Stimulated activated CD8-positive, alpha-beta memory T cell treated with anti-CD3 and anti-CD28 coated beads, Interleukin-12 subunit alpha, Interleukin-12 subunit beta, amount 100 ng/mL, for 1 hour (primary cell): ENCODE data around the gene ATP11A.
"Not testable (repeated sequence)": the region's sequence is repeated elsewhere in the genome, so short reads cannot be mapped to it uniquely, and the experiment has no call there.

ENCODE experiments used
- DNase-seq: peaks from one replicate; pipeline ENCODE4 v3.0.0-alpha.2; 2020; ENCODE audit warnings: low read depth

The ATP11A gene

GRCh38 chr13:112881656-112882554 is 192.1 kb downstream of the ATP11A start:
- DNase-seq = no peak

GRCh38 chr13:112882555-112883024 is 192.8 kb downstream of the ATP11A start:
- DNase-seq = no peak

- DNase-seq = no peak
Observed at GRCh38 chr13:112883241-112883945, 193.6 kb downstream of the ATP11A start.

- not testable (repeated sequence) for DNase-seq
Observed at GRCh38 chr13:112884700-112885099, 194.9 kb downstream of the ATP11A start.

GRCh38 chr13:112885242-112885781 is 195.5 kb downstream of the ATP11A start:
- no peak for DNase-seq

GRCh38 chr13:112885782-112886268 is 196.0 kb downstream of the ATP11A start:
- no peak for DNase-seq

- no peak for DNase-seq
Observed at GRCh38 chr13:112887151-112887550, 197.3 kb downstream of the ATP11A start.

- no peak for DNase-seq
Observed at GRCh38 chr13:112887557-112887991, 197.7 kb downstream of the ATP11A start.

- no peak for DNase-seq
Observed at GRCh38 chr13:112888238-112889111, 198.6 kb downstream of the ATP11A start.

GRCh38 chr13:112889351-112890290 is 199.8 kb downstream of the ATP11A start:
- no peak for DNase-seq

GRCh38 chr13:112890316-112891145 is 200.7 kb downstream of the ATP11A start:
- DNase-seq = no peak

- DNase-seq = no peak
Observed at GRCh38 chr13:112891477-112892401, 201.9 kb downstream of the ATP11A start.

GRCh38 chr13:112892426-112893206 is 202.8 kb downstream of the ATP11A start:
- no peak for DNase-seq

GRCh38 chr13:112893207-112893569 is 203.3 kb downstream of the ATP11A start:
- DNase-seq = no peak

- DNase-seq = no peak
Observed at GRCh38 chr13:112893570-112894422, 204.0 kb downstream of the ATP11A start.

GRCh38 chr13:112894423-112894672 is 204.5 kb downstream of the ATP11A start:
- no peak for DNase-seq
